Measurements from ENCODE around the gene LAMB1.

The LAMB1 gene

DNA sequence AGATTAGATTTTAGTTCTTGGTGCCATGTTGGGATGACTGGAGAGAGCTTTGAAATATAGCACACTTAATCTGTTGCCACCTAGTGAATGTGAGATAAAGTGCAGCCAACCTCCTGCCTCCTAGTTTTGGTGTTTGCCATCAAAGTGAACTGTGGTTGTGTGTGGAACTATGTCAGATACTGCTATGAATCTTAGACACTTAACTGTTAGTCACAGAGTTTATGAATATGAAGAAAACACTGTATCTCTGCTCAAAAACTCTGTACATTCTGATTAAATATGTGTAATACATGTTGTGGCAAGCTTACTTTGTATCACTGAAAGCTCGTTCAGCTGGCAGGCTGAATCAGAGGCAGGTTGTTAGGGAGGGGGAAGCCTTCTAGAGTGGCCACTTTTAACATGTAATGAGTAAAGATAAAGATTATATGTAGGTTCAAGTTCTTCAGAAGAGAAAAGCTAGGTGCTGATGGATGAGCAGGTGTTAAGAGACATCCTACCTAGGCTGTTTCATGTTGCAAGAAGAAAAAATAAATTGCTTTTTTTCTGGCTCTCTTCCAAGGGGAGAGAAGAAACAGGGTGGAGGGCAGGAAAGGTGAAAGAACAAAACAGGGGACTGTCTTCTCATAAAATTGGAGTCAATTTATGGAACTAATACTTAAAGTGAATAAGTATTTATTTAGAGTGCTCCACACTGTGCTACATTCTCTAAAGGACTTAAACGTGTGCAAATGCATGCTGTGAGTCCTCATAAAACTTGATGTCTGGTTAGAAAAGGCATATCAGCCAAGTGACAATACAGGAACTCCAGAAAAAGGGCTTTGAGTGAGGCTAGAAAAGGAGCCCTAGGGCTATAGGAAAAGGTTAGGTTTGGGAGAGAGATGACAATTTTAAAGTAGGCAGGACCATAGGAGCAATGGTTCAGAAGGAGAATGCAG, 14.1 kb upstream of the LAMB1 start:
- DNase-seq: no peak

DNA sequence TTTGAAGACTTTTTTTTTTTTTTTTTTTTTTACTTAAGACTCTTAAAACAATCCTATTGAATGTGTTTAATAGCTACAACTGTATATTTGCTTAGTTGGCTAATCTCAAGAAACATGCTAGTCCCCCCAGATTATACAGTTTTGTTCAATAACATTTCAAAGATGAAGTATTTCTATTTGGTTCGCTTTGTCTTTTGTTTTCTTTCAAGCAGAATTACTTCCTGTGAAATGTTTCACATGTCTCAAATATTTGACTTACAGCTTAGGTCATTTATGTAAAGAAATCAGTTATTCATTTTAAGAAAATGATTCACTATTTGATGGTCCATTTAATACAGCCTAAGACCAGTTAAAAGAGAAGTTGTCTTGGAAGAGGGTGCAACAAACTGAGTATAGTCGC, 12.8 kb upstream of the LAMB1 start:
- DNase-seq: no peak

DNA sequence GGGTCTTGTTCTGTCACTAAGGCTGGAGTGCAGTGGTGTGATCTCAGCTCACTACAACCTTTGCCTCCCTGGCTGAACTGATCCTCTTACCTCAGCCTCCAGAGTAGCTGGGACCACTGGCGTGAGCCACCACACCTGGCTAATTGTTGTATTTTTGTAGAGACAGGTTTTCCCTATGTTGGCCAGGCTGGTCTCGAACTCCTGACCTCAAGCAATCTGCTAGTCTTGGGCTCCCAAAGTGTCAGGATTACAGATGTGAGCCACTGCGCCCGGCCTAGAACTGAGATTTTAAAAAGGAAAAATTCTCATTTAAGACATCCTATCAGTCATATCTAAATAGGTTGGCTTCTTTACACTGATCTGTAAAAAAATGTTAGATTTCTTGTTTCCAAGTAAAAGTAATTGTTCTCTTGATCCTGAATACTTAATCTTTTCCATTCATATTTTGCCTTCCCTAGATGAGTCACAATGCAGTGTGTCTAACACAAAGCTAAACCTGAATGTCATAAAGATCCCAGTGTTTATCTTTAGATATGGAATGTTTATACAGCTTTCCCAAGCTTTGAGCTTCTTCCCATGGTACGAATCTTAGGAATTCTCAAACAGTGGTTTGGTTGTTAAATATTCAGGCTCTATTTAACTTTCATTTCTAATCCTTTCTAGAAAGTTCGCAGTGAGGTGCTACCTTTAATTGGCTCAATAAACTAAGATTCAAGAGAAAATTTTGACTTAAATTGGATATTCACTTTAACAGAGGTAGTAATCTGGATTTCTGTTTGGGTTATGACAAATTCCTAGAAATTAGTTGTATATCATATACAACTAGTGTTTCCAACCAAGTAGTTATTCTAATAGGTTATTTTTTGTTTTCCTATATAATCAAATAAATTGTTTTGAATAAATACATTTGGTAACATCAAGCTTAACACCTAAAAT, 12.1 kb upstream of the LAMB1 start:
- no peak for DNase-seq

DNA sequence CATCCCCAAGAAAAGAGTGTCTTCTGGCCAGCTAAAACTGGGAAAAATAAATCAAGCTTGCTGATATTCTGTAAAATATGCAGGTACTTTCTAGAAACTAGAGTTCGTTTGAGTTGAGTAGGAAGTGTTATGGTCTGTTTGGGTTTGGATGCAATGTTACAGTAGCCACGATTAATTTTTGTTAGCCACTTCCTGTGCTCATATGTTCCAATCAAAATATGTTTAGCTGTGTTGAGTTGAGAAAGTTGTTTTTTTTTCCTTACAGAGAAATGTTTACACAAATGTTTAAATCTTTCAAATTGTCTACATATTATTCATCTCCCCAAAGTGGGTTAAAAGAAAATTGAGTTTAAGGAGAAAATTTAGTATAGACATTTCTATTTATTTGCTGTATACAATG, 11.3 kb upstream of the LAMB1 start:
- DNase-seq: no peak

DNA sequence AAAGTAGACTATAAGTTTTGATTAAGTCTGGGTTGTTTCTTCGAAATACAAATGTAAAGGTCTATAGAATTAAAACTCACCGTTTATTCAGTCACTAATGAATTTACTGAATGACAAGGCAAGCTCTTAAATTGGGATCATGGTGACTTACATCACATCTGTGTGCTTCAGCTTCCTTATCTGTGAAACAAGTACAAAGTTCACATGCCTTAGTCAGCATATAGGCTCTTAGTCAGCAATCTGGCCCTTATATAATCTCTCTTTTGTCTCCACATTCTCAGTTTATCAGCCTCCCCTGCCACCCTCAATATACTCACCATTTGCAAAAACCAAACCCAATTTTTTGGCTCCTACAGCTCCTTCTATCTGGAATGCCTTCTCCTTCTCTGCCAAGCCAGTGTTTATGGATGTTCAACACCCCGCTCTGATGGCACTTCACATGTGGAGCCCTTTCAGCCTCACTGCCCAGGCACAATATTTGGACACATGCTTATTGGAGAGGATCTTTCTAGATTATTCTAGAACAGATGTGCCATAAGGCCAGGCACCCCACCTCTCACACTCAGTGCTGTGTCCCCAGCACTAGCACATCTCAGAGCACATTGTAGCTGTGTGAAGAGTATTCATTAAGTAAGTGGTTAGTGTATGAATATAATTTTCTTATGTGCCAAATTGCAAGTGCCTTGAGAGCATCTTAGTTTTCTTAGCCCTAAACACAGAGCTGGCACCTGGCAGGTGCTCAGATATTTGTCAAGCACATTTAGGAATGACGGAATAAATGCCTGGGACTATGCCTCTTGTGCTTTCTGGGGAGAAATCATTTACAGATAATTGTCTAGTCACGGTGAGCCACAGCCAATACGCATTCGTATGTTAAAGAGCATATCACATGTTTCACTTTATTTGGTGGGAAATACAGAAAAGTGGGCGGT, 9.8 kb upstream of the LAMB1 start:
- no peak for DNase-seq

DNA sequence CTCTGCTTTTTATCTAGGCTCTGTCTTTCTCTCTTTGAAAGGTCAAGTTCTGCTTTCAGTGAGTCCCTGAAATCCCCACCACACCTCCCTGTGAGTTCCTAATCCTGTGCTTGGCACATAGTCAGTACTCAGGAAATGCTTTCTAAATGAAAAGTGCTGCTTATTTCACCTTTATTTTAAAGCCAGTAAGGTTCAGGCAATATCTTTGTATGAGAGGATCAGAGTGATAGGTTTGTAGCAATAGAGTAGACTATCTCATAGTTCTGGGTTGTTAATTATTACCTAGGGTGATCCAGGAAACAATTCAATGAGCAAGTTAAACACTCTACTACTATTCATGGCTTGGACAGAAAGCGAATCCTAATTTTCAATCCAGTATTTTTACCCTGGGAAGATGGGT, 7.4 kb upstream of the LAMB1 start:
- DNase-seq: no peak

DNA sequence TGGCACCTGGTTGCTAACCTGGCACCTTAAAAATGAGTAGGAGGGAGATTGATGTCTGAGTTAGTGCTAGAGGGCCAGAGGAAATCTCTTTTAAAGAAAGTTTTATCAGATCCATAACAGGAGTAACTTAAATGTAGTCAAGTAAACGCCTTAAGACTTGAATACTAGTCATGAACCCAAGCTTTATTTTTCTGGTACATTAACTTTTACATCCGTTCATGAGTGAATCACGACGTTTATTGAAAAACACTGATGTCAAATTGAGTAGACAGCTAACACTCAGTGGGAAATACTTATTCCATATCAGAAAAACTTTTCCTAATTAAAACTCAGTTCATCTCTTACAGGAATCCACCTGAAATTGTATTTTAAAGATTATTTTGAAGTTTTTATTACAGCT, 6.9 kb upstream of the LAMB1 start:
- no peak for DNase-seq

DNA sequence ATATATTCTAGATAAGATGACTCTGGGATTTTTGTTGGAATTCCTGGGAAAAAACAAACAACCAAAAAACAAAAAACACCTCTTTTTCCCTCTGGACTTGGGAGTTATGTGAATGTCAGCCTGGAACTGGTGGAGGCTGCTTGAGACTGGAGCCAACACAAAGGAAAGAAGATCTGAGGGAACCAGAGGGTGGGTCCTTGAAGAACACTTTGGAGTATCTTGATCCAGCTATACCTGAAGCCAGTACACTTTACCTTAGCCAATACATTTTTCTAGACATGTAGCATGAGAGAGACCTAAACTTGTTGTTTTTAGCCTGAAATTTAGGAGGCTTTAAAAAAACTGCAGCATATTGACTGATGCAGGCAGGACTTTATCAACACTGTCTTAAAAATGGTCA, 5.9 kb upstream of the LAMB1 start:
- no peak for DNase-seq

DNA sequence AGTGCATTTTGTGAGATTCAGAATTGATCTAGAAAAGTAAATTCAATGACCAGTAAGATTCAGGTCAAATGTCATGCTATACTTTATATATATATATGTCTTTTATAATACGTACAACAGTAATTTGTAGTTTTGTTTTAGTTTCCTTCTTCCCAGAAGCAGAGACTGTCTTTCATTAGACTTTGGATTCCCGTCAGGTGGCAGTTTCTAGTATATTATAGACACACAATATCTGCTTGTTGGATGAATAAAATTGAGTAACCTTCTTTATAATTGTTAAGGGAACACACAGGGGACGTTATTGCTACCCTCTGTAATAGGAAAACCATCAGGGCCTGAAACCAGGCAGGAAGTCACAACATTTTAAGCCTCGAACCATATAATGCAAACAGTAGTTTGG, 5.3 kb upstream of the LAMB1 start:
- DNase-seq: no peak

DNA sequence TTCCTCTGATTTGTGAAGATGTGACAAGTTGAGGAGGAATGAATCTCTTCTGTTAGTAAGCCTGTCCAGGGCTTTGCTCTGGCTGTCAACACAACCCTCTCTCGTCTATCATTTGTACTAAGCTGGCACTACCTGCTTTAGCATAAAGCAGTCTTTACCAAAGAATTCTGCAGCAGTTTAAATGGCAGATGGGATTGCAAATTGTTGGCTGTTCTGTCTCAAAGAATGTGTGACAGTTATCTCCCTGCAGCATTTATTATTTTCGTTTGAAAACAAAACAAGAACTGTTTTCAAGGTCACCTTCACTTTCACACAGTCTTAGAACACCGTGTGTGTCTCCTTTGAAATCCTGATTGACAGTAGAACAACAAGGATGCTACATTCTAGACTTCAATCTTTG, 4.8 kb upstream of the LAMB1 start:
- DNase-seq: no peak

DNA sequence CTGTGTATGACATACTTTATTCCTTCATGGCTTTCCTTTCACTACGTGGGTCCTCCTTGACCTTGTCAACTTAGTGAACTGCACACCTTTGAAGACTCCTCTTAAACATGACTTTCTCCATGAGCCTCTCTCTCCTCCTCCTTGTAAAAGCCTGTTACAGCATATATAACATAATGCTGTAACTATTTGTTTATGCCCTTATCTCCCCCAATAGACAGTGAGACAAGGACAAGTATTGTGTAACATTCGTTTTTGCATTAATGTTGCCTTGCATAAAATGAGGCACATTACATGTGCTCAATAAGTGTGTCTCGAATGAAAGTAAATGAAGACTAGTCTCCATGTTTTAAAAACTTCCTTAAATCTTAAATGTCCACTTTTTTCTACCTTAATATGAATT, 4.3 kb upstream of the LAMB1 start:
- DNase-seq: no peak

DNA sequence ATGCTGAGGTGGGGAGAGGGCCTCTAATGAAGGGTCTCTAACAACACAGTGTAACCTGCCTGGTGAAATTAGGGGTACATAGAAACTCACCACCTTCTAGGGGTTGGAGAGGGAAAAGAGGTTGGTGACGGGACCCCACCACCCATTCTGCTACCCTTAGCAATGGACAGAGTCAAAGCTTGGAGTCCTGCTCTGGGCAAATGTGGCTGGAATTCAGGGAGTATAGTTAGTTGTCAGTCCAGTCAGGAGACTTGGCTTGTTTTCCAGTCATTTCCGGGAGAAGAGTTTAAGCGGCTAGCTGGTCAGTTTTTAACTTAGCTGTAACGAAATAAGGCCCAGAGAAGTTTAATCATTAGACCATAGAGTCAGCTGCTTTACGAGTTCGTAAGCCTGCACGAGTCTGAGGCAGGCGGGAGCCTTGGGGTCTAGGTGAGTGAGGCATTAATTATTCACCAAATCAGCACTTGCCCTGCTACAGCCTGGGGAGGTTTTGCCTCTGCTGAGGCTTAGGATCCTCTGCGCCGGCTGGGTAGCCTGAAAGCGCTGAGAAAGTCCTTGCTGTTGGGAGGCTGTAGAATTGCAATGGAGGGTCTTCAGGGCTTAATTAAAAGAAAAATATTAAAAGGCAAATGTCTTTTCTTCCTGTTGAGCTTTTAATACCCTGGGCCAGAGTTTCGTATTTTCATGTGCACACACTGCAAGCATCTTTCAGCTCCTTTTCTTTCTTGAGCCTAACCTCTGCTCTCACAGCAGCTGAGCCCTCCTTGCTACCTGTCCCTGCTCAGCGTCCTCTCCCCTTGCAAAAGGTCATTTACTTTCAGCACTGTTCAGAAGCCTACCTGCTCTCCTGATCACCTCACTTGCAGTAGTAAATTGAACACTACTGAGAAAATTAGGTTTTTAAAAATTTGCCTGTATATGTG, 1.5 kb upstream of the LAMB1 start:
- DNase-seq: no peak

DNA sequence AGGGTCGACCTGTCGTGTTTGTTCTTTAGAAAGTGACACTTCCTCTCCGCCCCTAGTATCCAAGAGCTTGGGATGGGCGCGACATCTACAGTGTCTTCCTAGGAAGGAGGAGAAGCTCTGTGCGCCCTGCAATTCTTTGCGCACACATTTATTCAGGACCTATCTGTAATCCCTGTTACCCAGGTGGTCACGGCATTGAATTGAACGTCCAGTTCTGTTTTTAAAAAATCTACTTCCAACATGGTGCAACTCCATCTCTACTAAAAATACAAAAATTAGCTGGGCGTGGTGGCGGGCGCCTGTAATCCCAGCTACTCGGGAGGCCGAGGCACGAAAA, 606 bp upstream of the LAMB1 start:
- no peak for DNase-seq

DNA sequence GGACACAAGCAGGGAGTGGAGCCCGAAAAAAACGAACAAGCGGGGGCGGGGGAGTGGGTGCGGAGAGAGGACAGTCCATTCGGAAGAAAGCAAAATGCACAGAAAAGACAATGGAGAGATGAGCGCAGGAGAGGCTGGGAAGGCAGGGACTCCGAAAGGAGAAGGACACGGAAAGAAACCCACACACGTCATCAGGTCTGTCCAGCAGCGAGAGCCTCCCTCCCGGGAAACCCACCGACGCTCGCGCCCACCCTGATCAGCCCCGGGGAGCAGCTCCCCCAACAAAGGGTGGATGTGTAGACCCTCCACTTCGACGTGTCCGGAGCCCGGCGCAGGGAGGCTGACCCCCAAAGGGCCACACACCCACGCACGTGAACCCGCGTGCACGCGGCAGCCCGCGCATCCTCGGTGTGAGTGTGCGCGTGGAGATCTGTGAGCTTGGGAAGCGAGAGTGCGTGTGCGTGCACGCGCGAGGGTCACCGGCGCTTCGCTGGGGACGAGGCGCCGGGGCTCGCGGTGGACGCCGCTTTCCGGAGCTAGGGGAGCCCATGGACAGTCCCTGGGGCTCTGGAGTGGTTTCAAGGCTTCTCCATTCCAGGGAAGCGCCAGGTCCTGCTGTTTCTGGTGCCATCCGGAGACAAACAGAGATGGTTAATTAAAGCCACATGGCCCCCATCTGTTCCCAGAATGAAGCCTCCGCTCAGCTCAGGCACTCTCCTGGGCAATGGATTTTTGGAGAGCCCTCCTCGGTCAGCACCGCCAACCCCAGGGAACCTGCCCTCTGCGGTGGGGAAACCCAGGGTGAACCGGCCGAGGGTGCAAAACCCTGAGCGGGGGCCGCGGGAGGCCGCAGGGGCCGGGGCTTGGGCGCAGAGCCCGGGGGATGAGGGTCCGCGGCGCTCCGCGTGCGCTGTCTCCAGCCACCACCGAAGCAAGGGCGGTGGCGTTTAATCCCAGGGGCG, 916 bp downstream of the LAMB1 start:
- no peak for DNase-seq

DNA sequence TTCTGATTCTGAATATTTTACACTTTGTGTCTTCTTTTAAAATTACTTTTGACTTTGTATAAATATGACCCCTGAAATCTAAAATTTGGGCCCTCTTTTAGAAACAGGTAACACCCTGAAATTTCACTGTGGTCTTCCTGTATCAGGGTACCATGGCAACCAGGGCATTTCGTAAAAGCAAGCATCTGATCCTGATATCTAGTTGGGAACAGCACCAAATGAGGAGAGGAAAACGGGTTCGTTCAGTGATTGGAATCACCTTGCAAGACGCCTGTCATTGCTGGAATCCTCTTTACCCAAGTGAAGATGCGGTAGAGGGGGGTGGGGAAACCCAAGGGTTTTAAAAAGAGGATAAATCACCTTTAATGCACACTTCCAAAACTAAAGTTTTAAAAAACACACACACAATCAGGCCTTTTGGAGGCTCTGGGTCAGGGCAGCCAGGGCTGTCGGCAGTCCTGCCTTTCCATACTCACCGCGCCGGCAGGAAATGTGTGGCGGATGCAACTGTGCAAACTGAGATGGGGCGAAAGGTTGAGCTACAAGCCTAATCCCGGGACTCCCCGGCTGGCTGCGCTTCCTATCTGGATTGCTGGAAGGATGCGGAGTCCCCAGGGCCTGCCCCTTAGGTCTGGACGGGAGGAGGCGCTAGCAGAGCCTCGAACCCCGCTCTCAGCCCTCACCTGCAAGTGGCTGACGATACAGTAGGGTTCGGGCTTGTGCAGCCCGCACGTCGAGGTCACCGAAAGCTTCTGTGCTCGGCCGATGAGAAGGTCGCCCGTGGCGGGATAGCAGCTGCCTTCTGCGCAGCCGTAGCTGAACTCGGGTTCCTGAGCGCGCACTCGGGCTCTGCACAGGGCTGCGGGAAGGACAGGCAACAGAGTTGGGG, 1.8 kb downstream of the LAMB1 start:
- no peak for DNase-seq

DNA sequence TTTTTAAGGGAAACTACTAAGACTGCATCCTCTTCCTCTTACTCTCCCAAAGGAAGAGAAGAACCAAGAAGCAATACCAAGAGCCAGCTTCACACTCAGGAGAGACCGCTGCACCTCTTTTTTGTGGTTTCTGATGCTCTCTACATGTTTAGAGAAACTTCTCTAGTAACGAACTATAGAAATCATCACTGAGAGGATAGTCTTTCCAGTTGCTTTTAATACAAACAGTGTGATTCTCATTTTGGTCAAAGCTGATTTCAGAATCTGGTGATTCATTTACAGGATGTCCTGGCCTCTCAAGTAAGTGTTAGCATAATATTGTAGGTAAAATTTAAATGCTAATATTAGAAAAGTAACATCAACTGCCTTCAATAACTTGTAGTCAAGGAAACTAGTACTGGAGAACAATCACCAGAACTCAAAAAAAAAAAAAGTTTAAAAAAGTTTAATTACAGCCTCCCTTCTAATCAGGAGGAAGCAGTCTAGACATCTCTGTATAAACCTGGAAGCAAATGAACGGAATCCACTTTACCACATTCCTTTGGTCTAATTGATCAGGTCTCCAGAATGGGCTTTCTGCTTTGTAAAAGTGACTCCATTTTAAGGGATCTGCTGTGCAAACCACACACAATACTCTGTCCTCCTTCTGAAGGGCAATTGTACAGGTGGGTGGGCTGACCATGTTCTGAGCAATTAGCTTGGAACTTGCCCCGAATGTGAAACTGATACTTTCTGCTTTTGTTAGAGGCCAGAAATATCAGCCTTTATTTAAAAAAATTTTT, 3.0 kb downstream of the LAMB1 start:
- no peak for DNase-seq

DNA sequence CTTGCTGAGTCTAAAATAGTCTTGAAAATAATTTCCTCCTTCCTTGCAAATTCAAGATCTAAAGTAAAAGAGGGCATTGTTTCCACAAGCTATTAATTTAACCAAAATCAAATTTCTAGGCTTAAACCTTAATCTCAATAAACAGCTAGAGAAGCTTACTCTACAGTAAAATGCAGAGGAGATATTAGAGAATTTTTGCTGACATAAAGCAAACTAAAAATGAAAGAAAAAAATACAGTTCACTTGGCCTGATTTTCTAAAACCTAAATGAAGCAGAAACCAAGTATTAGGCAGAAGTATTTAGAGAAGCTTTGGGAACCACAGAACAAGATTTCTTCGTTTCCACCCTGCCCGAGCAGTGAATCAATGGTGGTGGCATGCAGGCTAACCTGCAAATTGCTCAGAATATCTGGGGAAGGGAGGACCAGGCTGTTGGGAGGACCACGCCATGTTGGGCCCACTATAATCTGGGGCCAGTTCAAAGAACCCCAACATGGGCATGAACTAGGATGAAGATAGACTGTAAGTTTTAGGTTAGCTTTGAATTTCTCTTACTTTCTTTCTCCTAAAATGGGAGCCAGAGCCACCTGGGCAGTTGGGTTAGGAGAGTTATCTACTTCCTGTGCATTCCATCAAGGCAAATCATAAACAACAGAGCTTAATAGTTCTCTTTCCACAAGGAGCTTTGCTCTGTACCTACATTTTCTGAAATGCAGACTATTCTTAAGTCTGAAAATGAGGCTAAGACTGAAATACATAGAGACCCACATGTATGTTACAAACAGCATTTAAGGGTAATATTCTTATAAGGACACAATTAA, 4.1 kb downstream of the LAMB1 start:
- DNase-seq: no peak

DNA sequence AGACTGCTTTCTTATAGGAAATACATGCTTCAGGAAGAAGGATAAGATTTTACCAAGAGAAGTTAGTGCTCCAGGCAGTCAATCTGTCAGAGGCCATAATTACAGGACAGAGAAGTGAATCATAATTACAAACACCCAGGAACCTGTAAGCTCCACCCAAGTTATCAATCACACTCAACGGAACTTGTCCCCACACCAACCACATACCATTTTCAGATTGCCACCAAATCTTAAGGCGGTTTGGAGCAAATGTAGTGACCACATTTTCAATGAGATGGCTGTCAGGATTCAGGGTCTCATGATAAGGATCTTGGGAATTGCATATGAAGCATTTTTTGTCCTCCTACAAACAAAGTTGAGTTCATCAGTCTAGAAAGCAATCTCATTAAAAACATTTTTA, 4.8 kb downstream of the LAMB1 start:
- DNase-seq: no peak

Data from CD4-positive, alpha-beta T cell treated with Interleukin-4 for 4 hours (primary cell).